AG20443 (cell line): ENCODE measurements around the gene TFEB.

Source experiments
- DNase-seq: peaks from one replicate; pipeline ENCODE4 v3.0.0; 2012; ENCODE audit warnings: low spot score, mixed read lengths

The TFEB gene

GRCh38 chr6:41638002-41638934 is 97.1 kb downstream of the TFEB start, which contains the start of gene MDFI:
TSS of gene MDFI (plus strand) at chr6:41638468. CDS start at chr6:41638750, 282 bp downstream.
- no peak for DNase-seq

GRCh38 chr6:41637194-41638001 is 98.0 kb downstream of the TFEB start:
- DNase-seq = no peak

GRCh38 chr6:41636833-41637193 is 98.6 kb downstream of the TFEB start:
- no peak for DNase-seq

- no peak for DNase-seq
Measured at GRCh38 chr6:41635365-41635764, 100.0 kb downstream of the TFEB start.

- no peak for DNase-seq
Measured at GRCh38 chr6:41634657-41635056, 100.8 kb downstream of the TFEB start.
